Liver (tissue), 9 donors: Measurements from ENCODE around the gene ABHD2. TPM values are rescaled to one million over a fixed set of nuclear protein-coding genes. Genes with fewer than 3 reads are reported as not detected.

Experiments
- DNase-seq: peaks from one replicate; pipeline ENCODE4 v3.0.0-alpha.2; 2017; ENCODE audit warnings: low spot score
- H3K27ac ChIP-seq, 2 donors: one replicate each; pipeline ENCODE4 v1.7.0; 2013; ENCODE audit warnings: inconsistent platforms in 2 of 2, low read length in 2 of 2, control low read depth in 1 of 2, low read depth in 1 of 2, mild to moderate bottlenecking in 1 of 2
- H3K27me3 ChIP-seq, 4 donors: one replicate each; pipeline versions ENCODE4 v1.6.1 to v1.7.0; 2013; ENCODE audit warnings: low read length in 3 of 4, inconsistent platforms in 1 of 4, mild to moderate bottlenecking in 1 of 4, moderate library complexity in 1 of 4; ENCODE audit not compliant: control insufficient read depth in 4 of 4, insufficient read depth in 4 of 4
- H3K36me3 ChIP-seq, 4 donors: one replicate each; pipeline versions ENCODE4 v1.6.1 to v1.7.0; 2013; ENCODE audit warnings: low read length in 3 of 4, mild to moderate bottlenecking in 3 of 4, low read depth in 1 of 4, moderate library complexity in 1 of 4; ENCODE audit not compliant: control insufficient read depth in 4 of 4, insufficient read depth in 3 of 4
- H3K4me1 ChIP-seq, 4 donors: one replicate each; pipeline versions ENCODE4 v1.6.1 to v1.7.0; 2013; ENCODE audit warnings: low read length in 3 of 4, mild to moderate bottlenecking in 3 of 4, moderate library complexity in 1 of 4; ENCODE audit not compliant: control insufficient read depth in 4 of 4, insufficient read depth in 4 of 4
- H3K4me3 ChIP-seq, 3 donors: one replicate each; pipeline versions ENCODE4 v1.6.1 to v1.7.0; 2013; ENCODE audit warnings: low read length in 3 of 3, control low read depth in 1 of 3, low read depth in 1 of 3, mild to moderate bottlenecking in 1 of 3
- H3K9ac ChIP-seq, 2 donors: one replicate each; pipeline ENCODE4 v1.7.0; 2013; ENCODE audit warnings: low read length in 2 of 2, mild to moderate bottlenecking in 2 of 2, moderate library complexity in 2 of 2, control low read depth in 1 of 2, low read depth in 1 of 2
- H3K9me3 ChIP-seq, 4 donors: one replicate each; pipeline versions ENCODE4 v1.6.1 to v1.7.0; 2013; ENCODE audit warnings: low read length in 3 of 4; ENCODE audit not compliant: control insufficient read depth in 4 of 4
- EGR1 ChIP-seq, 2 donors: IDR thresholded peaks; 2 replicates each; pipeline ENCODE4 v1.6.1; 2016 to 2018; ENCODE audit warnings: antibody characterized with exemption in 2 of 2, low read depth in 2 of 2
- FOXA1 ChIP-seq: IDR thresholded peaks from 2 replicates; pipeline ENCODE4 v1.6.1; 2016; ENCODE audit warnings: antibody characterized with exemption
- FOXA2 ChIP-seq: IDR thresholded peaks from 2 replicates; pipeline ENCODE4 v1.6.1; 2016; ENCODE audit warnings: antibody characterized with exemption
- GABPA ChIP-seq, 2 donors: IDR thresholded peaks in 1 of 2; conservative IDR thresholded peaks in 1 of 2; 2 replicates each; pipeline ENCODE4 v1.6.1; 2016; ENCODE audit warnings: antibody characterized with exemption in 2 of 2, mild to moderate bottlenecking in 1 of 2, moderate library complexity in 1 of 2
- HNF4G ChIP-seq: IDR thresholded peaks from 2 replicates; pipeline ENCODE4 v1.6.1; 2016; ENCODE audit warnings: antibody characterized with exemption
- JUND ChIP-seq, 2 donors: IDR thresholded peaks; 2 replicates each; pipeline ENCODE4 v1.6.1; 2016; ENCODE audit warnings: antibody characterized with exemption in 2 of 2
- MAX ChIP-seq: IDR thresholded peaks from 2 replicates; pipeline ENCODE4 v1.6.1; 2016; ENCODE audit warnings: antibody characterized with exemption
- NR2F2 ChIP-seq: IDR thresholded peaks from 2 replicates; pipeline ENCODE4 v1.6.1; 2016; ENCODE audit warnings: antibody characterized with exemption
- RAD21 ChIP-seq, 2 donors: IDR thresholded peaks; 2 replicates each; pipeline ENCODE4 v1.6.1; 2016; ENCODE audit warnings: antibody characterized with exemption in 2 of 2, mild to moderate bottlenecking in 2 of 2
- REST ChIP-seq: IDR thresholded peaks from 2 replicates; pipeline ENCODE4 v1.6.1; 2016; ENCODE audit warnings: antibody characterized with exemption, mild to moderate bottlenecking
- RXRA ChIP-seq, 2 donors: IDR thresholded peaks; 2 replicates each; pipeline ENCODE4 v1.6.1; 2017 to 2018; ENCODE audit warnings: antibody characterized with exemption in 2 of 2, mild to moderate bottlenecking in 1 of 2
- SP1 ChIP-seq: IDR thresholded peaks from 2 replicates; pipeline ENCODE4 v1.6.1; 2018; ENCODE audit warnings: antibody characterized with exemption, mild to moderate bottlenecking
- TAF1 ChIP-seq: conservative IDR thresholded peaks from 2 replicates; pipeline ENCODE4 v1.6.1; 2016; ENCODE audit warnings: antibody characterized with exemption, mild to moderate bottlenecking
- YY1 ChIP-seq: IDR thresholded peaks from 2 replicates; pipeline ENCODE4 v1.6.1; 2016; ENCODE audit warnings: antibody characterized with exemption, mild to moderate bottlenecking
- WGBS: extraction: QIAGEN DNeasy Blood & Tissue Kit; methylation state at CpG from one replicate; pipeline ENCODE4 v1.1.7; 2013; 5-methylcytosine and 5-hydroxymethylcytosine counted together
- polyA plus RNA-seq, 2 donors: library from polyadenylated mRNA; stranded (reverse) in 1 of 2; unstranded in 1 of 2; fragments of 200-250 nt in 1 of 2; fragments of >200 nt in 1 of 2; fragmentation: Nextera tagmentation in 1 of 2; extraction: Ambion mirVana in 1 of 2; gene quantifications; one replicate each; pipeline versions ENCODE4 v1.2.1 to v1.2.3, GENCODE V29; 2013 to 2015
- total RNA-seq, 2 donors: library from RNA; depleted of rRNA; stranded (reverse); fragments of >200 nt; gene quantifications; one replicate each; pipeline ENCODE4 v1.2.3, GENCODE V29; 2014
- TF ChIP-seq, protein P1 (sequence below): fragments of 150-350 bp; IDR thresholded peaks from 2 replicates; pipeline ENCODE4 v1.5.1; 2017; ENCODE audit warnings: improper control_type of control experiment, low read depth, low read length; ENCODE audit not compliant: missing input control
- TF ChIP-seq, protein P2 (sequence below): IDR thresholded peaks from 2 replicates; pipeline ENCODE4 v1.6.1; 2016; ENCODE audit warnings: antibody characterized with exemption
- donor health status: healthy.
- donor health status: healthy.
- donor health status: healthy.
- donor health status: healthy.
- donor health status: healthy.

The ABHD2 gene
- total and polyA plus RNA-seq, 4 donors, result 34.6 to 663 (median 65.1) TPM

DNA sequence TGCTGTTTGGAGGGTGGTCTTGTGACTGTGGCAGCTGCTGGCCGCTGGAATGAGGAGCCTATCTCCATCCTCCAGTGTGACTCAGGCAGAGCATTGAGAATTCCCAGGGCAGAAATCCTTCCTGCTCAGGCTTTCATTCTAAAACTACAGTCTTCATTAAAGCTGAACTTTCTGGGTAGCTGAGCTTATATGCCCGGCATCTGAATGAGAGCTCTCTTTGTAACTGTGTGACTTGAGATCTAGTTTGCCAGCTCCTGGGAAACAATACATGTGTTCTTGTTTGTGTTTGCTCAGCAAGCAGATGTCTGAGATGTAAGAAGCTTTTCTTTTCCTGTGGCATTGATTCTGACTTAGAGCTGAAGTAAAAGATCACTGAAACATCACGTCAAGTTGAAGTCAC is 110.7 kb downstream of the ABHD2 start:
- H3K4me1 ChIP-seq, result no peaks in the 10 kb centered on the region
- no peaks in the 10 kb centered on the region for H3K9me3 ChIP-seq
- no peak overlapping the region for H3K4me3 ChIP-seq
- TF ChIP-seq YY1 (no peak), TAF1 (no peak), FOXA1 (no peak), SP1 (no peak), RAD21 (IDR thresholded peaks at IDR 0.05) (no peak), JUND (IDR thresholded peaks at IDR 0.05) (no peak), NR2F2 (no peak), HNF4G (no peak), GABPA (IDR thresholded peaks at IDR 0.05 in 1 of 2, conservative IDR thresholded peaks at IDR 0.05 in 1 of 2) (no peak), REST (no peak), MAX (no peak), RXRA (IDR thresholded peaks at IDR 0.05) (no peak), EGR1 (IDR thresholded peaks at IDR 0.05; ENCODE audit: low read depth in 2 of 2) (no peak), FOXA2 (no peak)
- TF ChIP-seq, protein P1, sequence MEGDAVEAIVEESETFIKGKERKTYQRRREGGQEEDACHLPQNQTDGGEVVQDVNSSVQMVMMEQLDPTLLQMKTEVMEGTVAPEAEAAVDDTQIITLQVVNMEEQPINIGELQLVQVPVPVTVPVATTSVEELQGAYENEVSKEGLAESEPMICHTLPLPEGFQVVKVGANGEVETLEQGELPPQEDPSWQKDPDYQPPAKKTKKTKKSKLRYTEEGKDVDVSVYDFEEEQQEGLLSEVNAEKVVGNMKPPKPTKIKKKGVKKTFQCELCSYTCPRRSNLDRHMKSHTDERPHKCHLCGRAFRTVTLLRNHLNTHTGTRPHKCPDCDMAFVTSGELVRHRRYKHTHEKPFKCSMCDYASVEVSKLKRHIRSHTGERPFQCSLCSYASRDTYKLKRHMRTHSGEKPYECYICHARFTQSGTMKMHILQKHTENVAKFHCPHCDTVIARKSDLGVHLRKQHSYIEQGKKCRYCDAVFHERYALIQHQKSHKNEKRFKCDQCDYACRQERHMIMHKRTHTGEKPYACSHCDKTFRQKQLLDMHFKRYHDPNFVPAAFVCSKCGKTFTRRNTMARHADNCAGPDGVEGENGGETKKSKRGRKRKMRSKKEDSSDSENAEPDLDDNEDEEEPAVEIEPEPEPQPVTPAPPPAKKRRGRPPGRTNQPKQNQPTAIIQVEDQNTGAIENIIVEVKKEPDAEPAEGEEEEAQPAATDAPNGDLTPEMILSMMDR, result no peak
- TF ChIP-seq, protein P2, sequence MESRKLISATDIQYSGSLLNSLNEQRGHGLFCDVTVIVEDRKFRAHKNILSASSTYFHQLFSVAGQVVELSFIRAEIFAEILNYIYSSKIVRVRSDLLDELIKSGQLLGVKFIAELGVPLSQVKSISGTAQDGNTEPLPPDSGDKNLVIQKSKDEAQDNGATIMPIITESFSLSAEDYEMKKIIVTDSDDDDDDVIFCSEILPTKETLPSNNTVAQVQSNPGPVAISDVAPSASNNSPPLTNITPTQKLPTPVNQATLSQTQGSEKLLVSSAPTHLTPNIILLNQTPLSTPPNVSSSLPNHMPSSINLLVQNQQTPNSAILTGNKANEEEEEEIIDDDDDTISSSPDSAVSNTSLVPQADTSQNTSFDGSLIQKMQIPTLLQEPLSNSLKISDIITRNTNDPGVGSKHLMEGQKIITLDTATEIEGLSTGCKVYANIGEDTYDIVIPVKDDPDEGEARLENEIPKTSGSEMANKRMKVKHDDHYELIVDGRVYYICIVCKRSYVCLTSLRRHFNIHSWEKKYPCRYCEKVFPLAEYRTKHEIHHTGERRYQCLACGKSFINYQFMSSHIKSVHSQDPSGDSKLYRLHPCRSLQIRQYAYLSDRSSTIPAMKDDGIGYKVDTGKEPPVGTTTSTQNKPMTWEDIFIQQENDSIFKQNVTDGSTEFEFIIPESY, result no peak
- H3K36me3 ChIP-seq, result peaks cover 13 to 64% (median 47%) of the 10 kb centered on the region in 4 donors
- no peak for DNase-seq
- H3K9ac ChIP-seq, result no peak overlapping the region
- H3K27ac ChIP-seq, result no peak overlapping the region
- 95% methylated on average over 3 of the region's 3 CpGs for WGBS
- H3K27me3 ChIP-seq, result no peaks in the 10 kb centered on the region

- H3K4me1 ChIP-seq, result no peaks in the 10 kb centered on the region
- no peak overlapping the region for H3K9ac ChIP-seq
- no peaks in the 10 kb centered on the region for H3K9me3 ChIP-seq
- no peak overlapping the region for H3K27ac ChIP-seq
- H3K4me3 ChIP-seq, result no peak overlapping the region
- TF ChIP-seq, protein P1, result no peak
- TF ChIP-seq TAF1 (no peak), FOXA2 (no peak), RAD21 (IDR thresholded peaks at IDR 0.05) (no peak), RXRA (IDR thresholded peaks at IDR 0.05) (no peak)
- DNase-seq, result no peak
- H3K27me3 ChIP-seq, result no peaks in the 10 kb centered on the region
- WGBS, result 79% methylated on average over 6 of the region's 6 CpGs
- peaks cover 12 to 56% (median 41%) of the 10 kb centered on the region in 4 donors for H3K36me3 ChIP-seq
These were observed 111.5 kb downstream of the ABHD2 start for GRCh38 chr15:89199746-89200145.
